Tibial artery (tissue), 4 donors: ENCODE measurements around the gene HIPK2.

Experiments used
- DNase-seq, 2 donors: peaks; one replicate each; pipeline ENCODE4 v3.0.0-alpha.2; 2019
- H3K27ac ChIP-seq, 2 donors: fragments of 200-600 bp; sonication (generic) in 1 of 2; 1 replicate in 1 of 2; 2 replicates in 1 of 2; pipeline ENCODE4 v1.5.1; 2018 to 2019; ENCODE audit warnings: mild to moderate bottlenecking in 1 of 2
- H3K27me3 ChIP-seq, 2 donors: fragments of 200-600 bp; sonication (generic) in 1 of 2; one replicate each; pipeline versions ENCODE4 v1.5.1 to v1.6.0; 2016 to 2019
- H3K36me3 ChIP-seq, 3 donors: fragments of 200-600 bp; sonication (generic) in 2 of 3; one replicate each; pipeline ENCODE4 v1.5.1; 2016 to 2019; ENCODE audit warnings: mild to moderate bottlenecking in 2 of 3
- H3K4me1 ChIP-seq, 4 donors: fragments of 200-600 bp; sonication (generic) in 2 of 4; 1 replicate in 3 of 4; 2 replicates in 1 of 4; pipeline ENCODE4 v1.5.1; 2016 to 2019
- H3K4me3 ChIP-seq, 2 donors: fragments of 200-600 bp; sonication (generic) in 1 of 2; 1 replicate in 1 of 2; 2 replicates in 1 of 2; pipeline ENCODE4 v1.5.1; 2018 to 2019; ENCODE audit warnings: mild to moderate bottlenecking in 2 of 2
- H3K9me3 ChIP-seq, 3 donors: fragments of 200-600 bp; sonication (generic) in 1 of 3; one replicate each; pipeline ENCODE4 v1.5.1; 2016 to 2019
- intact Hi-C: fragments of 100-400 bp; cut with DNase I; formaldehyde crosslinking; loops from one replicate; pipeline ENCODE4 v1.15.0; 2023; ENCODE audit warnings: low total_unique reads
- TF ChIP-seq, protein P1 (sequence below), 2 experiments: fragments of 200-600 bp in 1 of 2; fragments of 450-650 bp in 1 of 2; IDR thresholded peaks; one replicate each; pipeline ENCODE4 v1.5.1; 2017 to 2019; ENCODE audit warnings: antibody characterized with exemption in 2 of 2, mild to moderate bottlenecking in 1 of 2, moderate library complexity in 1 of 2

Gene HIPK2

DNA sequence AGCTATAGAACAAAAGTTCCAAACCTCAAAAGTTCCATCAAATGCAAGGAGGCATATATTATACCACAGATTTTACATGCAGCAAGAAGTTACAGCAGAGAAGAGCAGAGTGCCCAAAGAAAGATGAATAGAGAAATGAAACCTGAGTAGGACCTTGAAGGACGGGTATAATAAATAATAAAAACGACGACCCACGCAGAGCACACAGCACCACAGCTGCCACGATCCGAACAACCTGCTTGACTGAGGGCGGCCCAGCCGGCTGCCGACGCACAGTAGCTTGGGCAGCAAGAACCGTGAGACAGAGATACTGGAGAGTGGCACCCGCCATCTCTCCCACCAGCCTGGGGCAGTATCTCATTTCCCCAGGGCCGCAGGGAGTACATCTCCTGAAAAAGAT, 79.0 kb downstream of the HIPK2 start:
- H3K9me3 ChIP-seq: no peaks in the 10 kb centered on the region
- intact Hi-C loops: no loop called here
- TF ChIP-seq, protein P1, sequence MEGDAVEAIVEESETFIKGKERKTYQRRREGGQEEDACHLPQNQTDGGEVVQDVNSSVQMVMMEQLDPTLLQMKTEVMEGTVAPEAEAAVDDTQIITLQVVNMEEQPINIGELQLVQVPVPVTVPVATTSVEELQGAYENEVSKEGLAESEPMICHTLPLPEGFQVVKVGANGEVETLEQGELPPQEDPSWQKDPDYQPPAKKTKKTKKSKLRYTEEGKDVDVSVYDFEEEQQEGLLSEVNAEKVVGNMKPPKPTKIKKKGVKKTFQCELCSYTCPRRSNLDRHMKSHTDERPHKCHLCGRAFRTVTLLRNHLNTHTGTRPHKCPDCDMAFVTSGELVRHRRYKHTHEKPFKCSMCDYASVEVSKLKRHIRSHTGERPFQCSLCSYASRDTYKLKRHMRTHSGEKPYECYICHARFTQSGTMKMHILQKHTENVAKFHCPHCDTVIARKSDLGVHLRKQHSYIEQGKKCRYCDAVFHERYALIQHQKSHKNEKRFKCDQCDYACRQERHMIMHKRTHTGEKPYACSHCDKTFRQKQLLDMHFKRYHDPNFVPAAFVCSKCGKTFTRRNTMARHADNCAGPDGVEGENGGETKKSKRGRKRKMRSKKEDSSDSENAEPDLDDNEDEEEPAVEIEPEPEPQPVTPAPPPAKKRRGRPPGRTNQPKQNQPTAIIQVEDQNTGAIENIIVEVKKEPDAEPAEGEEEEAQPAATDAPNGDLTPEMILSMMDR (IDR thresholded peaks at IDR 0.05): no peak
- H3K36me3 ChIP-seq: peaks cover 0 to 36% (median 9%) of the 10 kb centered on the region in 3 donors
- peak in 1 of 2 donors; percentile 35 for DNase-seq
- no peaks in the 10 kb centered on the region for H3K27me3 ChIP-seq
- no peak overlapping the region for H3K27ac ChIP-seq
- H3K4me1 ChIP-seq: peaks cover 0 to 27% (median 7%) of the 10 kb centered on the region in 4 donors
- H3K4me3 ChIP-seq: no peak overlapping the region

DNA sequence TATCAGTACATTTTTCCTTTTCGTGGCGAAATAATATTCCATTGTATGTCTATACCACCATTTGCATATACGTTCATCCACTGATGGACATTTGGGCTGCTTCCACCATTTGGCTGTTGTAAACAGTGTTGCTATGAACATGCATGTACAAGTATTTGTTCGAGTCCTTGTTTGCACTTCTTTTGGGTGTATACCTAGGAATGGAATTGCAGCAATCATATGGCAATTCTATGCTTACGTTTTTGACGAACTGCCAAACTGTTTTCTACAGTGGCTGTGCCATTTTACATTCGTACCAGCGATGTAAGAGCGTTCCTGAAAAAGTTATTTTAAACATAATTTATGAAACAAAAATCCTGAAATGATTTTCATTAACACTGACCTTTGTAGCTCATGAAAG, 79.5 kb downstream of the HIPK2 start:
- TF ChIP-seq, protein P1 (IDR thresholded peaks at IDR 0.05): no peak
- intact Hi-C loops: no loop called here
- no peak for DNase-seq
- Histone ChIP-seq H3K9me3 (no peaks in the 10 kb centered on the region), H3K4me3 (no peak overlapping the region), H3K27ac (no peak overlapping the region), H3K36me3 (peaks cover 0 to 36% (median 9%) of the 10 kb centered on the region in 3 donors), H3K4me1 (peaks cover 0 to 22% (median 7%) of the 10 kb centered on the region in 4 donors), H3K27me3 (no peaks in the 10 kb centered on the region)

DNA sequence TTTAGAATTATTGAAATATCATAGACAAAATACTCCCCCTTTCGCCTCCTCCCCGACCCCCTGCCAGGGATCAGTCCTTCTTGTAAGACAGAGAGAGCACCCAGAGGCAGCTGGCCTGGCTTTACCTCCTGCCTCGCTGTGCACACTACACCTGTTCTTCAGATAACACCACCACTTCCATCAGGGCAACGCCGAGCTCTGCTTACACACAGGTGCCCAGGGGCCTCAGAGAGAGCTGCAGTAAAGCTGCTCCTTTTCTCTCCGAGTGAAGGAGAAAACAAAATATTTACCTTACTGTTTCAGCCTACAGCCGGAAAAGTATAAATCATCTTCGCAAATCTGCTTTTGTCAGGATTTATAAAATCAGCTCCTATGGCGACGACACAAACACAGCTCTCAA, 80.7 kb downstream of the HIPK2 start:
- no peak overlapping the region for H3K27ac ChIP-seq
- peaks cover 0 to 36% (median 9%) of the 10 kb centered on the region in 3 donors for H3K36me3 ChIP-seq
- TF ChIP-seq, protein P1 (IDR thresholded peaks at IDR 0.05): no peak
- no peaks in the 10 kb centered on the region for H3K9me3 ChIP-seq
- no peak overlapping the region for H3K4me3 ChIP-seq
- H3K4me1 ChIP-seq: peaks cover 0 to 20% (median 3%) of the 10 kb centered on the region in 4 donors
- intact Hi-C loops: no loop called here
- no peaks in the 10 kb centered on the region for H3K27me3 ChIP-seq
- DNase-seq: no peak

DNA sequence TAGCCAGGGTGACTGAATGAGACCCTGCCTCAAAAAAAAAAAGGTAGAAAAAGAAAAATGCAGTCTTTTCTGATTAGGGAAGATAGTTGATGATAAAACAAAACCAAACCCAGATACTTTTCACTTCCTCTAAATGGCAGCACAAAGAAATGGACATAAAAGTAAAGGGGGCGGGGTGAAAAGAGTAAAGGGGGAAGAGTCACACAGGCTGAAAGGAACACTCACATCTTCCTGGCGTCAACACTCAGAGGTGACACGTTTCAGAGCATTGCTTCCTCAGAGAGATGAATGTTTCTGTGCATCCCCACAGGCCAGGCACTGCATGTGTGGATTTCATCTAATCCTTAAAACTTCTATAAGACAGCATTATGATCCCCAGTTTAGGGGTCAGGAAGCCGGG, 81.2 kb downstream of the HIPK2 start:
- H3K27ac ChIP-seq: no peak overlapping the region
- H3K4me3 ChIP-seq: no peak overlapping the region
- peaks cover 0 to 20% (median 4%) of the 10 kb centered on the region in 4 donors for H3K4me1 ChIP-seq
- no peak for DNase-seq
- intact Hi-C loops: no loop called here
- peaks cover 0 to 36% (median 9%) of the 10 kb centered on the region in 3 donors for H3K36me3 ChIP-seq
- no peaks in the 10 kb centered on the region for H3K27me3 ChIP-seq
- no peaks in the 10 kb centered on the region for H3K9me3 ChIP-seq
- TF ChIP-seq, protein P1 (IDR thresholded peaks at IDR 0.05): no peak

DNA sequence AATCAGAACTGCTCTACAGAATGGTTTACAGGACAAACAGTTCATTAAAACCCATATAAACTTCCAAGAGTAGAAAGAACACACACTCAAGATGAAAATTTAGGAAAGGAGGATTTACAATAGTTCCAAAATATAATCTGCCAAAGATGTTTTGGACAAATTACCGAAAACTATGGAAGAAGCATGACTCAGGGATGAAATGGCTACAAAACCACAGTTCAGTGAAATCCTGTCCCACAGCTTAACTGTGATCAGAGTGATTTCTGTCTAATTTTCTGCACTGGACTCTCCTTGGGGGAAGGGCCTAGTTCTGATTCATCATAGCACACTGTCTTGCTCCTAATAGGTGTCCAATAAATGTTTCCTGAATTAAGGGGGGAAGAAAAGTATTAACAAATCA, 82.2 kb downstream of the HIPK2 start:
- intact Hi-C loops: no loop called here
- TF ChIP-seq, protein P1 (IDR thresholded peaks at IDR 0.05): no peak
- Histone ChIP-seq H3K27ac (no peak overlapping the region), H3K4me3 (no peak overlapping the region), H3K9me3 (no peaks in the 10 kb centered on the region), H3K36me3 (peaks cover under 1 to 29% (median 9%) of the 10 kb centered on the region in 3 donors), H3K27me3 (no peaks in the 10 kb centered on the region), H3K4me1 (peaks cover 0 to 29% (median 11%) of the 10 kb centered on the region in 4 donors)
- DNase-seq: no peak

DNA sequence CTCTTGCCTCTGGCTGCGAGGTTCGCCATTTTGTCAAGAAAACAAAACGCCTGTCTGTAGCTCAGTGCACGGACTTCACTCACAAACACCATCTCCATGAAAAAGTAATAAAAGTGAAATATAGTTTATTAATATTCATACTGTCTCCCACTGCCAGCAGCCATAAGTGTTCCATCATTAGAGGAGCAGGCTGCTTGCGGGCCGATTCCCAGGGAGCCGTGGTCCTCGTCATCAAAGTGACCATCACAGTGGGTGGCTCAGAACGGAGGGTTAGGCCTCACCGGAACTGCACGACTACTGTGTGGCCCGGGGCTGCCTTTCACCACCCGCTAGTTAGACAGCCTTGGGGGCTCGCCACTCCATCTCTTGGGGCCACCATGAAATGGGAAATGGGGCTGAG, 82.7 kb downstream of the HIPK2 start:
- H3K27ac ChIP-seq: no peak overlapping the region
- no peaks in the 10 kb centered on the region for H3K9me3 ChIP-seq
- intact Hi-C loops: no loop called here
- no peaks in the 10 kb centered on the region for H3K27me3 ChIP-seq
- TF ChIP-seq, protein P1 (IDR thresholded peaks at IDR 0.05): no peak
- DNase-seq: peak in 1 of 2 donors; percentile 50
- peaks cover 6 to 27% (median 9%) of the 10 kb centered on the region in 3 donors for H3K36me3 ChIP-seq
- peaks cover 0 to 29% (median 11%) of the 10 kb centered on the region in 4 donors for H3K4me1 ChIP-seq
- H3K4me3 ChIP-seq: no peak overlapping the region
